Fibroblast of the aortic adventitia (primary cell): ENCODE results near the gene DICER1. TPM values are rescaled to one million over a fixed set of nuclear protein-coding genes. Genes with fewer than 3 reads are reported as not detected.
A peak's percentile ranks its signal among the peaks of the same experiment; 100 is the strongest.

Experiments
- DNase-seq: peaks from one replicate; pipeline ENCODE4 v3.0.0-alpha.2; 2010; ENCODE audit warnings: low read depth
- H3K4me3 ChIP-seq: 2 replicates; pipeline ENCODE4 v1.5.1; 2011; ENCODE audit warnings: low read depth, mild to moderate bottlenecking, control low read depth, low read length, moderate library complexity
- CTCF ChIP-seq: IDR thresholded peaks from 2 replicates; pipeline ENCODE4 v1.5.1; 2011; ENCODE audit warnings: mild to moderate bottlenecking, low read length, control low read depth, inconsistent platforms; ENCODE audit not compliant: insufficient read depth
- total RNA-seq: library from RNA; depleted of rRNA; stranded (reverse); fragments of >200 nt; gene quantifications from 2 replicates; pipeline ENCODE4 v1.2.3, GENCODE V29; 2012; ENCODE audit warnings: low replicate concordance

DICER1 gene
- total RNA-seq, 1 donor: 46.6 TPM

DNA sequence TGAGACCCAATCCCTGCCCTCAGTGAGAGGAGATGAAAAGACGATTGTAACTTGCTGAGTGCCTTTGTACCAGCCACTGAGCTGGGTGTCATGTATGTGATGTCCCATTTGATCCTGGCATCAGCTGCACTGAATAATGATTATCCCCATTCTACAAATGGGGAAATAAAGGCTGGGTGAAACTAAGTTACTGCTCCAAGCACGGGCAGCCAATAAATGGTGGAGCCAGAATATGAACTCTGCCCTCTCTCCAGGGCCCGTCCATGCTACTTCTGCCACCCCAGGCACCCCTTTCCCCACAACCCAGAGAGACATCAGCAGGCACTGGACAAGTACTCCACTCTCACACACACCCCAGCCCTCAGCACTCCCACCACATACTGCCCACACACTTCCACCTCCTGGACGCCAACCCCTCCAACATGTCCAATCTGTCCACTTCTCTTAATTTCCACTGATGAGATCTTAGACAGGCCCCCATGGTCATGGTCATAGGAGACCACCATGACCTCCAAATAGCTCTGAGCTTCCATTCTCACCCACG is 115.8 kb downstream of the DICER1 start:
- no peak for DNase-seq
- no peak for TF ChIP-seq CTCF
- H3K4me3 ChIP-seq: no peak overlapping the region

- no peak overlapping the region for H3K4me3 ChIP-seq
- TF ChIP-seq CTCF: no peak
Observed at GRCh38 chr14:95040708-95041476, 116.4 kb downstream of the DICER1 start.

GRCh38 chr14:95039993-95040348 is 117.4 kb downstream of the DICER1 start:
- TF ChIP-seq CTCF: no peak

More at GRCh38 chr14:95040708-95041476, 116.4 kb downstream of the DICER1 start:
- peak; percentile 6 for DNase-seq

GRCh38 chr14:95039259-95039992 is 117.9 kb downstream of the DICER1 start:
- TF ChIP-seq CTCF: no peak
- DNase-seq: no peak
- H3K4me3 ChIP-seq: no peak overlapping the region

More at GRCh38 chr14:95039993-95040348, 117.4 kb downstream of the DICER1 start:
- no peak overlapping the region for H3K4me3 ChIP-seq
- no peak for DNase-seq

- no peak for TF ChIP-seq CTCF
- H3K4me3 ChIP-seq: no peak overlapping the region
- no peak for DNase-seq
Observed at GRCh38 chr14:95038521-95039250, 118.6 kb downstream of the DICER1 start.

GRCh38 chr14:95037273-95037672 is 120.1 kb downstream of the DICER1 start:
- no peak overlapping the region for H3K4me3 ChIP-seq
- TF ChIP-seq CTCF: no peak
- DNase-seq: no peak
